SU-DHL-6 (cell line): ENCODE results near the gene COL11A1.

Experiments used
- H2AFZ ChIP-seq: fragments of 200-600 bp; sonication (generic); 2 replicates; pipeline ENCODE4 v1.6.1; 2014; ENCODE audit warnings: low read depth, mild to moderate bottlenecking, moderate library complexity, mixed read lengths, antibody characterized with exemption, low read length; ENCODE audit not compliant: severe bottlenecking
- H3F3A ChIP-seq: fragments of 200-600 bp; shearing (Covaris generic); 2 replicates; pipeline ENCODE4 v1.6.0; 2016; ENCODE audit warnings: antibody characterized with exemption, mild to moderate bottlenecking; ENCODE audit not compliant: insufficient read depth
- H3K27ac ChIP-seq: fragments of 200-600 bp; sonication (generic); 2 replicates; pipeline ENCODE4 v1.5.1; 2016; ENCODE audit warnings: low read depth, mild to moderate bottlenecking, low read length, moderate library complexity, mixed read lengths
- H3K27me3 ChIP-seq: fragments of 200-600 bp; sonication (generic), shearing (Covaris generic); 2 replicates; pipeline ENCODE4 v1.6.0; 2014; ENCODE audit warnings: mild to moderate bottlenecking, low read length
- H3K36me3 ChIP-seq: fragments of 200-600 bp; sonication (generic); 2 replicates; pipeline ENCODE4 v1.6.1; 2014; ENCODE audit warnings: mild to moderate bottlenecking, low read length, mixed read lengths
- H3K4me2 ChIP-seq: fragments of 300-600, 200-600 bp; shearing (Covaris generic), sonication (generic); 2 replicates; pipeline ENCODE4 v1.6.0; 2014; ENCODE audit warnings: low read length, low read depth, mild to moderate bottlenecking; ENCODE audit not compliant: poor library complexity, severe bottlenecking
- H3K4me3 ChIP-seq: fragments of 200-600 bp; sonication (generic); 2 replicates; pipeline ENCODE4 v1.5.1; 2014; ENCODE audit warnings: antibody characterized with exemption, low read length, mild to moderate bottlenecking, mixed read lengths; ENCODE audit not compliant: insufficient read depth, poor library complexity, severe bottlenecking
- H3K79me2 ChIP-seq: fragments of 200-600 bp; sonication (generic); 2 replicates; pipeline ENCODE4 v1.6.1; 2014; ENCODE audit warnings: mild to moderate bottlenecking, low read length, moderate library complexity; ENCODE audit not compliant: insufficient read depth
- H3K9ac ChIP-seq: fragments of 200-600 bp; sonication (generic); 2 replicates; pipeline ENCODE4 v1.7.0; 2014; ENCODE audit warnings: mild to moderate bottlenecking, low read length
- H3K9me2 ChIP-seq: fragments of 200-600 bp; sonication (generic); replicated peaks from 2 replicates; pipeline ENCODE4 v1.6.1; 2014; ENCODE audit warnings: low read length; ENCODE audit not compliant: insufficient read depth
- H3K9me3 ChIP-seq: fragments of 200-600 bp; sonication (generic); 2 replicates; pipeline ENCODE4 v1.6.1; 2014; ENCODE audit warnings: low read length, mixed read lengths; ENCODE audit not compliant: insufficient read depth
- H4K20me1 ChIP-seq: fragments of 200-600 bp; sonication (generic); 2 replicates; pipeline ENCODE4 v1.6.1; 2014; ENCODE audit warnings: low read depth, mild to moderate bottlenecking, antibody characterized with exemption, low read length, moderate library complexity, mixed read lengths
- EZH2phosphoT487 ChIP-seq: fragments of 200-600 bp; sonication (generic), shearing (Covaris generic); conservative IDR thresholded peaks from 2 replicates; pipeline ENCODE4 v1.6.1; 2018; ENCODE audit warnings: mild to moderate bottlenecking, antibody characterized with exemption, low read length, moderate library complexity, mixed read lengths
- TF ChIP-seq, protein P1 (sequence below): fragments of 200-600 bp; sonication (generic); IDR thresholded peaks from one replicate; pipeline ENCODE4 v1.5.1; 2017; ENCODE audit warnings: antibody characterized with exemption, mild to moderate bottlenecking, low read length, moderate library complexity; ENCODE audit not compliant: insufficient read depth, poor library complexity, severe bottlenecking

The COL11A1 gene

DNA sequence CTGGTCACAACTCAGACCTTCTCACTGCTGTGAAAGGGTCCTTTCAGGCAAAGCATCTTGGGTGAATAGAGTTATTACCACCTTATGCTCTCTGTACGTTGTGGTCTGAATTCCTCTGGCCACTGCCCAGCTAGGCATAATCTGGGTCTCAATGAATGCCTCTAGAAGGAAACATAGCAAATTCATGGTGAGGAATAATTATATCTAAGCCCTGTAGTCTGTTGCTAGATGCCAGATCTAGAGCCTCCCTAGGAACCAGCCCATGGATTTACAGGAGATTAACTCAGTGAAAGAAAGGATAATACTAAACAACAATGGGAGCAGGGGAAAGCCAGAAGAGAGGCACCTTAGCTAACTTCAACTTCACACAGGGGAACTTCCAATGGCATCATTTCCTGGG, 2.4 kb upstream of the COL11A1 start:
- H3K4me3 ChIP-seq = no peak overlapping the region

DNA sequence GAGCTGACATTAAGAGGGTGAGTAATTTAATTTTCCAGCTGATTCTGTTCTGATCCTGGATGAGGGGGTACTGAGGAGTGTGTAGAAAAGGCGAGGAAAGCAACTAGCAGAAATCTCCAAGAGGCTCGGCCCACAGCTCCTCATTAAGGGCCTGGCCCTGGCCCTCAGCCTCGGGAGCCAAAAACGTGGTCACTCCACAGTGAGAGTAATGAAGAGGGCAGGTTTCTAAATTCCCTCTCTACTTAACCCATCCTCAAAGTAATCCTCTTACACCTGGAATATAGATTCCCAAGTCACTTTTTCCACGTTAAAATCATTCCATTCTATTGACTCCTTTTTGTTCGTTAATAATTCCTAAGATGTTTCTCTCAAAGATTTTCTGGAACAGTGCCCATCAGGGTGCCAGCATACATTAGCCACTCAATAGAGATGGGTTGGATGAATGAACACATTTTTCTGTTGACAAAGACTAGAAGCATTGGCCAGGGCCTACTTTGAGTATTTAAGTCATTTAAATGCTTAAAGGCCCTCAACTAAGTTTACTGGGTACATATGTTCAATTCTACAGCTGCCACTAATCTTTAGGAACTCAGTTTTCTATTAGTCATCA, 1.1 kb upstream of the COL11A1 start:
- TF ChIP-seq EZH2phosphoT487 = no peak
- TF ChIP-seq, protein P1, sequence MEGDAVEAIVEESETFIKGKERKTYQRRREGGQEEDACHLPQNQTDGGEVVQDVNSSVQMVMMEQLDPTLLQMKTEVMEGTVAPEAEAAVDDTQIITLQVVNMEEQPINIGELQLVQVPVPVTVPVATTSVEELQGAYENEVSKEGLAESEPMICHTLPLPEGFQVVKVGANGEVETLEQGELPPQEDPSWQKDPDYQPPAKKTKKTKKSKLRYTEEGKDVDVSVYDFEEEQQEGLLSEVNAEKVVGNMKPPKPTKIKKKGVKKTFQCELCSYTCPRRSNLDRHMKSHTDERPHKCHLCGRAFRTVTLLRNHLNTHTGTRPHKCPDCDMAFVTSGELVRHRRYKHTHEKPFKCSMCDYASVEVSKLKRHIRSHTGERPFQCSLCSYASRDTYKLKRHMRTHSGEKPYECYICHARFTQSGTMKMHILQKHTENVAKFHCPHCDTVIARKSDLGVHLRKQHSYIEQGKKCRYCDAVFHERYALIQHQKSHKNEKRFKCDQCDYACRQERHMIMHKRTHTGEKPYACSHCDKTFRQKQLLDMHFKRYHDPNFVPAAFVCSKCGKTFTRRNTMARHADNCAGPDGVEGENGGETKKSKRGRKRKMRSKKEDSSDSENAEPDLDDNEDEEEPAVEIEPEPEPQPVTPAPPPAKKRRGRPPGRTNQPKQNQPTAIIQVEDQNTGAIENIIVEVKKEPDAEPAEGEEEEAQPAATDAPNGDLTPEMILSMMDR = no peak
- H2AFZ ChIP-seq = no peak overlapping the region
- no peak overlapping the region for H3K9ac ChIP-seq
- no peaks in the 10 kb centered on the region for H3K36me3 ChIP-seq
- no peaks in the 10 kb centered on the region for H4K20me1 ChIP-seq
- H3K9me2 ChIP-seq = no peaks in the 10 kb centered on the region
- no peak overlapping the region for H3K4me3 ChIP-seq
- H3F3A ChIP-seq = no peaks in the 10 kb centered on the region
- no peak overlapping the region for H3K4me2 ChIP-seq
- H3K27ac ChIP-seq = no peak overlapping the region
- no peaks in the 10 kb centered on the region for H3K27me3 ChIP-seq
- H3K79me2 ChIP-seq = no peaks in the 10 kb centered on the region
- H3K9me3 ChIP-seq = no peaks in the 10 kb centered on the region

More for the DNA sequence above, 2.4 kb upstream of the COL11A1 start:
- H3K9ac ChIP-seq = no peak overlapping the region
- H3K27me3 ChIP-seq = no peaks in the 10 kb centered on the region
- no peaks in the 10 kb centered on the region for H3K79me2 ChIP-seq
- no peaks in the 10 kb centered on the region for H3K9me3 ChIP-seq
- no peak for TF ChIP-seq EZH2phosphoT487
- TF ChIP-seq, protein P1 = no peak
- H3K4me2 ChIP-seq = no peak overlapping the region
- H3K27ac ChIP-seq = no peak overlapping the region
- H2AFZ ChIP-seq = no peak overlapping the region
- H3F3A ChIP-seq = no peaks in the 10 kb centered on the region
- H4K20me1 ChIP-seq = no peaks in the 10 kb centered on the region
- H3K9me2 ChIP-seq = no peaks in the 10 kb centered on the region
- H3K36me3 ChIP-seq = no peaks in the 10 kb centered on the region

DNA sequence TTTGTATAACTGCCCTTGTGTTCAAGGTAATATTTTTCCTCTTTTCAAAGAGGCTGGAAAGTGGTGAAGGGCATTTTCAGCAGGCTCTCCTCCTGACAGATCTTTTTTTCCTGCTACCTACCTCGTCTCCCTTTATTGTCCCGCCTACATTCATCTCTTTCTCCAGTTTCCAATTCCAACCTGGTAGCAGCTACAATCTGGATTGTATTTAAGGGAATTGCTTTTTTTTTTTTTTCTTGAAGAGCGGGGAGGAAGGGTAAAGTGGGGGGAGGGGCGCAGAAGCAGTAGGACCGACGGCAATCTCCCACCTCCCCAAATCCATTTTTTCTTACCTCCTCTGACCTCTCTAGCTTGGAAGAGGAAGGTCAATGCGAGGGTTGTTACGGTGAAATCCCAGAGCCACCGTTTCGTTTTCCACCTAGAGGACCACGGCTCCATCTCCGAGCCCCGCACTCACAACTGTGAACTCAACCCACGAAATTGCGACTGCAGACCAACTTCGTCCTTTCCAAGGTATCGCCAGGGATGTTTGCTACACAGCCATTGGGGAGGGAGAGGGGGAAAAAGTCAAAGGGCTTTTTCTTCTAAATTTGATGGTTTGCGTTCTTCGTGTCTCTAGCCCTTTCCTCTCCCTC, 464 bp downstream of the COL11A1 start:
- no peaks in the 10 kb centered on the region for H4K20me1 ChIP-seq
- no peaks in the 10 kb centered on the region for H3K9me3 ChIP-seq
- H3K36me3 ChIP-seq = no peaks in the 10 kb centered on the region
- H3K27me3 ChIP-seq = no peaks in the 10 kb centered on the region
- no peak overlapping the region for H3K27ac ChIP-seq
- no peaks in the 10 kb centered on the region for H3F3A ChIP-seq
- H3K4me2 ChIP-seq = no peak overlapping the region
- no peak overlapping the region for H3K4me3 ChIP-seq
- no peaks in the 10 kb centered on the region for H3K9me2 ChIP-seq
- TF ChIP-seq, protein P1 = no peak
- TF ChIP-seq EZH2phosphoT487 = no peak
- H2AFZ ChIP-seq = no peak overlapping the region
- no peak overlapping the region for H3K9ac ChIP-seq
- H3K79me2 ChIP-seq = no peaks in the 10 kb centered on the region
